SK-N-SH (cell line): ENCODE data around the gene IQSEC3. TPM values are rescaled to one million over a fixed set of nuclear protein-coding genes. Genes with fewer than 3 reads are reported as not detected.

ENCODE experiments used
- CTCF ChIA-PET: fragments of 300-600, 350-600 bp; formaldehyde crosslinking; extraction: SDS; loops from one replicate; lab custom pipeline; 2021; lab: Yijun Ruan, JAX
- POLR2A ChIA-PET: fragments of 350-600 bp; sonication (Branson Sonifier 250); formaldehyde crosslinking; extraction: SDS; loops from one replicate; lab custom pipeline; 2020; ENCODE audit warnings: antibody characterized with exemption, inconsistent platforms; lab: Yijun Ruan, JAX
- DNase-seq: peaks from one replicate; pipeline ENCODE4 v3.0.0; 2012
- H2AFZ ChIP-seq: fragments of 200-600 bp; sonication (generic); 2 replicates; pipeline ENCODE4 v1.8.1; 2016; ENCODE audit warnings: antibody characterized with exemption, mild to moderate bottlenecking, low read depth
- H3F3A ChIP-seq: fragments of 200-600 bp; sonication (generic); replicated peaks from 2 replicates; pipeline ENCODE3; 2016; ENCODE audit warnings: antibody characterized with exemption, mild to moderate bottlenecking; ENCODE audit not compliant: insufficient read depth
- H3K27ac ChIP-seq, 2 experiments: fragments of 200-500 bp in 1 of 2; fragments of 200-600 bp in 1 of 2; sonication (Bioruptor generic) in 1 of 2; sonication (generic), shearing (Covaris generic) in 1 of 2; 2 replicates each; pipeline versions ENCODE4 v1.5.1 to v1.6.1; 2014 to 2016; ENCODE audit warnings: low read depth in 2 of 2, inconsistent platforms in 1 of 2, low read length in 1 of 2, mild to moderate bottlenecking in 1 of 2, mixed read lengths in 1 of 2
- H3K27me3 ChIP-seq: fragments of 200-600 bp; sonication (generic), shearing (Covaris generic); 2 replicates; pipeline ENCODE4 v1.6.1; 2016; ENCODE audit warnings: mixed run types; ENCODE audit not compliant: insufficient read depth
- H3K36me3 ChIP-seq, 2 experiments: fragments of 200-500 bp in 1 of 2; fragments of 200-600 bp in 1 of 2; sonication (Bioruptor generic) in 1 of 2; sonication (generic) in 1 of 2; replicated peaks in 1 of 2; 2 replicates each; pipeline versions ENCODE3 to v1.5.1; 2014 to 2016; ENCODE audit warnings: low read length in 1 of 2, mild to moderate bottlenecking in 1 of 2; ENCODE audit not compliant: insufficient read depth in 2 of 2, control insufficient read depth in 1 of 2
- H3K4me1 ChIP-seq, 2 experiments: fragments of 200-500 bp in 1 of 2; fragments of 200-600 bp in 1 of 2; sonication (Bioruptor generic) in 1 of 2; sonication (generic), shearing (Covaris generic) in 1 of 2; 2 replicates each; pipeline versions ENCODE4 v1.5.1 to v1.6.1; 2014 to 2016; ENCODE audit warnings: low read depth in 1 of 2, low read length in 1 of 2, mixed run types in 1 of 2; ENCODE audit not compliant: insufficient read depth in 2 of 2, control insufficient read depth in 1 of 2
- H3K4me2 ChIP-seq: fragments of 200-600 bp; sonication (generic), shearing (Covaris generic); 2 replicates; pipeline ENCODE4 v1.6.1; 2017; ENCODE audit warnings: mixed run types
- H3K4me3 ChIP-seq, 2 experiments: fragments of 200-500 bp in 1 of 2; fragments of 200-600 bp in 1 of 2; sonication (Bioruptor generic) in 1 of 2; sonication (generic), shearing (Covaris generic) in 1 of 2; 2 replicates each; pipeline versions ENCODE4 v1.5.1 to v1.8.1; 2014 to 2016; ENCODE audit warnings: low read depth in 2 of 2, inconsistent platforms in 1 of 2, low read length in 1 of 2, mild to moderate bottlenecking in 1 of 2, mixed read lengths in 1 of 2, moderate library complexity in 1 of 2
- H3K79me2 ChIP-seq: fragments of 200-600 bp; sonication (generic); 2 replicates; pipeline ENCODE4 v1.8.1; 2017; ENCODE audit warnings: mild to moderate bottlenecking; ENCODE audit not compliant: insufficient read depth
- H3K9ac ChIP-seq: fragments of 200-600 bp; sonication (generic); 2 replicates; pipeline ENCODE4 v1.6.1; 2017; ENCODE audit warnings: mixed run types
- H3K9me2 ChIP-seq: fragments of 200-600 bp; sonication (generic); 2 replicates; pipeline ENCODE4 v1.6.1; 2017; ENCODE audit warnings: mixed run types
- H3K9me3 ChIP-seq: fragments of 200-600 bp; sonication (generic); 2 replicates; pipeline ENCODE4 v1.6.1; 2017; ENCODE audit warnings: mixed run types, mild to moderate bottlenecking, moderate library complexity
- H4K20me1 ChIP-seq: fragments of 200-600 bp; sonication (generic); 2 replicates; pipeline ENCODE4 v1.6.1; 2017; ENCODE audit warnings: mild to moderate bottlenecking, mixed run types; ENCODE audit not compliant: insufficient read depth
- CHD2 ChIP-seq: fragments of 150-350 bp; IDR thresholded peaks from 2 replicates; pipeline ENCODE4 v1.6.1; 2018; ENCODE audit warnings: low read length; ENCODE audit not compliant: partially characterized antibody
- CTCF ChIP-seq: fragments of 200-600 bp; sonication (generic); IDR thresholded peaks from 2 replicates; pipeline ENCODE4 v1.6.1; 2017; ENCODE audit warnings: antibody characterized with exemption, mild to moderate bottlenecking, moderate library complexity
- FOXJ3 ChIP-seq: sonication (generic); formaldehyde crosslinking; IDR thresholded peaks from 2 replicates; pipeline ENCODE4 v1.5.1; 2020; ENCODE audit warnings: mild to moderate bottlenecking, missing genetic modification reagents
- FOXM1 ChIP-seq: IDR thresholded peaks from 2 replicates; pipeline ENCODE4 v1.4.0; 2012; ENCODE audit warnings: low read depth, mild to moderate bottlenecking
- GATA2 ChIP-seq: sonication (generic); formaldehyde crosslinking; IDR thresholded peaks from 2 replicates; pipeline ENCODE4 v1.5.0; 2020; ENCODE audit warnings: mild to moderate bottlenecking, missing genetic modification reagents
- IRF3 ChIP-seq: fragments of 150-350 bp; IDR thresholded peaks from 2 replicates; pipeline ENCODE4 v1.6.1; 2016; ENCODE audit warnings: mild to moderate bottlenecking, low read depth, low read length
- JUND ChIP-seq: IDR thresholded peaks from 2 replicates; pipeline ENCODE4 v1.4.0; 2012
- MAX ChIP-seq: IDR thresholded peaks from 2 replicates; pipeline ENCODE4 v1.4.0; 2012; ENCODE audit warnings: low read depth
- MEF2A ChIP-seq: IDR thresholded peaks from 2 replicates; pipeline ENCODE4 v1.4.0; 2012; ENCODE audit warnings: low read depth, borderline replicate concordance
- MXI1 ChIP-seq: IDR thresholded peaks from 2 replicates; pipeline ENCODE4 v1.6.1; 2012; ENCODE audit warnings: mild to moderate bottlenecking, low read depth, low read length, improper control_type of control experiment
- NFIC ChIP-seq: IDR thresholded peaks from 2 replicates; pipeline ENCODE4 v1.4.0; 2012; ENCODE audit warnings: borderline replicate concordance
- RFX5 ChIP-seq: IDR thresholded peaks from 2 replicates; pipeline ENCODE4 v1.6.1; 2012; ENCODE audit warnings: mild to moderate bottlenecking, improper control_type of control experiment, low read length
- TCF12 ChIP-seq: IDR thresholded peaks from 2 replicates; pipeline ENCODE4 v1.4.0; 2012
- TEAD4 ChIP-seq: IDR thresholded peaks from 2 replicates; pipeline ENCODE4 v1.4.0; 2012; ENCODE audit warnings: mild to moderate bottlenecking, borderline replicate concordance; ENCODE audit not compliant: insufficient read depth
- USF1 ChIP-seq: IDR thresholded peaks from 2 replicates; pipeline ENCODE4 v1.4.0; 2012; ENCODE audit warnings: low read depth, borderline replicate concordance
- YY1 ChIP-seq: IDR thresholded peaks from 2 replicates; pipeline ENCODE4 v1.4.0; 2012; ENCODE audit warnings: low read depth, mild to moderate bottlenecking
- WGBS: methylation state at CpG from one replicate; pipeline ENCODE4 v1.1.6; 2017; ENCODE audit warnings: low lambda C conversion rate; 5-methylcytosine and 5-hydroxymethylcytosine counted together
- polyA plus RNA-seq, 3 experiments: library from polyadenylated mRNA; depleted of rRNA; stranded (reverse); fragments of >200 nt; gene quantifications; 2 replicates each; pipeline ENCODE4 v1.2.3, GENCODE V29; 2012

IQSEC3 gene
- polyA plus RNA-seq, 1 of the 3 experiments (the other 2 are of a cell fraction) = 0.02 TPM

- peaks cover 0 to 10% of the 10 kb centered on the region in 2 experiments; a peak in 1 of 4 replicates for H3K4me1 ChIP-seq
- no peaks in the 10 kb centered on the region for H3K9me3 ChIP-seq
- no peaks in the 10 kb centered on the region for H3K36me3 ChIP-seq
- H2AFZ ChIP-seq = no peak overlapping the region
- DNase-seq = no peak
- no peak overlapping the region for H3K4me3 ChIP-seq
- WGBS = 65% methylated on average over 9 of the region's 13 CpGs
- TF ChIP-seq IRF3 (no peak), FOXJ3 (no peak), RFX5 (no peak), TCF12 (no peak), TEAD4 (no peak), CHD2 (no peak), YY1 (no peak), CTCF (no peak), MEF2A (no peak), GATA2 (no peak), USF1 (no peak), MAX (no peak), JUND (no peak)
- H3K27ac ChIP-seq = no peak overlapping the region
- no peaks in the 10 kb centered on the region for H3K79me2 ChIP-seq
- H4K20me1 ChIP-seq = no peaks in the 10 kb centered on the region
- no peaks in the 10 kb centered on the region for H3K9me2 ChIP-seq
- ChIA-PET POLR2A (no interaction called here), CTCF (interaction anchor here (0.6 to 1.5 kb wide), 4 partner anchors 11 to 63 kb away, joined by 3 to 4 read pairs (median 3); no protein-coding TSS in a partner anchor)
- H3K4me2 ChIP-seq = no peak overlapping the region
- H3F3A ChIP-seq = no peaks in the 10 kb centered on the region
- no peak overlapping the region for H3K9ac ChIP-seq
- H3K27me3 ChIP-seq = no peaks in the 10 kb centered on the region
Measured at GRCh38 chr12:156945-157344, 90.4 kb downstream of the IQSEC3 start.

GRCh38 chr12:157644-158043, 91.1 kb downstream of the IQSEC3 start:
- ChIA-PET POLR2A (no interaction called here), CTCF (interaction anchor here (0.7 to 1.8 kb wide), 3 partner anchors 11 to 62 kb away, joined by 3 to 5 read pairs (median 4); no protein-coding TSS in a partner anchor)
- H3K9me3 ChIP-seq = no peaks in the 10 kb centered on the region

More at GRCh38 chr12:157644-158043, 91.1 kb downstream of the IQSEC3 start:
- no peak overlapping the region for H3K4me2 ChIP-seq
- no peak overlapping the region for H3K9ac ChIP-seq
- no peaks in the 10 kb centered on the region for H3K79me2 ChIP-seq
- 81% methylated on average over 10 of the region's 12 CpGs for WGBS
- no peak for DNase-seq
- TF ChIP-seq FOXM1 (no peak), MXI1 (no peak), NFIC (no peak)
- H2AFZ ChIP-seq = no peak overlapping the region
- no peaks in the 10 kb centered on the region for H3K36me3 ChIP-seq
- H3K4me1 ChIP-seq = peaks cover 0 to 10% of the 10 kb centered on the region in 2 experiments; a peak in 1 of 4 replicates
- H4K20me1 ChIP-seq = no peaks in the 10 kb centered on the region
- H3F3A ChIP-seq = no peaks in the 10 kb centered on the region
- no peaks in the 10 kb centered on the region for H3K9me2 ChIP-seq
- H3K27ac ChIP-seq = no peak overlapping the region
- H3K27me3 ChIP-seq = no peaks in the 10 kb centered on the region
- H3K4me3 ChIP-seq = no peak overlapping the region
